Naive thymus-derived CD4-positive, alpha-beta T cell (primary cell): ENCODE results near the gene CYB5B. TPM values are rescaled to one million over a fixed set of nuclear protein-coding genes. Genes with fewer than 3 reads are reported as not detected.

Source experiments
- ATAC-seq: fragments of 150-1000 bp; cut with Tn5 transposase; 2 replicates; pipeline ENCODE4 v1.10.0; 2021; ENCODE audit warnings: mild to moderate bottlenecking, moderate library complexity
- CTCF ChIA-PET: fragments of 350-600 bp; sonication (Branson Sonifier 250); formaldehyde crosslinking; loops from one replicate; lab custom pipeline; 2021; ENCODE audit warnings: antibody characterized with exemption; lab: Charles Lee
- POLR2A ChIA-PET: fragments of 350-600 bp; sonication (Branson Sonifier 250); formaldehyde crosslinking; loops from one replicate; lab custom pipeline; 2021; ENCODE audit warnings: antibody characterized with exemption, inconsistent platforms; lab: Charles Lee
- DNase-seq, 9 donors: peaks; one replicate each; pipeline versions ENCODE4 v3.0.0 to v3.0.0-alpha.2; 2020 to 2022; ENCODE audit warnings: mixed read lengths in 1 of 9
- H3K27ac ChIP-seq: one replicate; pipeline ENCODE4 v1.7.0; 2013; ENCODE audit warnings: mild to moderate bottlenecking, low read depth, low read length, moderate library complexity
- H3K27me3 ChIP-seq, 2 donors: one replicate each; pipeline ENCODE4 v1.7.0; 2013; ENCODE audit warnings: low read length in 2 of 2, mild to moderate bottlenecking in 2 of 2, moderate library complexity in 2 of 2; ENCODE audit not compliant: control insufficient read depth in 2 of 2, insufficient read depth in 2 of 2
- H3K36me3 ChIP-seq, 3 experiments: 1 replicate in 2 of 3; 2 replicates in 1 of 3; pipeline ENCODE4 v1.7.0; 2013; ENCODE audit warnings: low read length in 3 of 3, mild to moderate bottlenecking in 3 of 3, moderate library complexity in 1 of 3; ENCODE audit not compliant: insufficient read depth in 3 of 3, control insufficient read depth in 2 of 3
- H3K4me1 ChIP-seq, 2 donors: one replicate each; pipeline ENCODE4 v1.7.0; 2013; ENCODE audit warnings: low read length in 2 of 2, mild to moderate bottlenecking in 2 of 2, moderate library complexity in 1 of 2; ENCODE audit not compliant: control insufficient read depth in 2 of 2, insufficient read depth in 2 of 2
- H3K4me3 ChIP-seq: 2 replicates; pipeline ENCODE4 v1.7.0; 2013; ENCODE audit warnings: mild to moderate bottlenecking, low read length
- H3K9me3 ChIP-seq, 3 experiments: 1 replicate in 2 of 3; 2 replicates in 1 of 3; pipeline ENCODE4 v1.7.0; 2013; ENCODE audit warnings: low read length in 3 of 3; ENCODE audit not compliant: control insufficient read depth in 2 of 3
- H3K27ac Mint-ChIP-seq, 9 donors: one replicate each; pipeline ENCODE4 v1.8.0; 2020 to 2022; ENCODE audit warnings: mixed read lengths in 9 of 9, mild to moderate bottlenecking in 8 of 9, moderate library complexity in 5 of 9, inconsistent platforms in 2 of 9
- H3K27me3 Mint-ChIP-seq, 5 donors: one replicate each; pipeline ENCODE4 v1.8.0; 2021 to 2022; ENCODE audit warnings: mixed read lengths in 5 of 5, mild to moderate bottlenecking in 1 of 5
- H3K36me3 Mint-ChIP-seq, 5 donors: one replicate each; pipeline ENCODE4 v1.8.0; 2020 to 2022; ENCODE audit warnings: mixed read lengths in 5 of 5, mild to moderate bottlenecking in 3 of 5, inconsistent platforms in 1 of 5
- H3K4me1 Mint-ChIP-seq, 7 donors: one replicate each; pipeline ENCODE4 v1.8.0; 2020 to 2022; ENCODE audit warnings: mixed read lengths in 7 of 7, mild to moderate bottlenecking in 3 of 7, inconsistent platforms in 1 of 7
- H3K4me3 Mint-ChIP-seq, 10 donors: one replicate each; pipeline ENCODE4 v1.8.0; 2020 to 2022; ENCODE audit warnings: mild to moderate bottlenecking in 10 of 10, mixed read lengths in 10 of 10, moderate library complexity in 6 of 10, inconsistent platforms in 2 of 10
- H3K9me3 Mint-ChIP-seq, 11 donors: one replicate each; pipeline ENCODE4 v1.8.0; 2020 to 2022; ENCODE audit warnings: mixed read lengths in 11 of 11, mild to moderate bottlenecking in 4 of 11, inconsistent platforms in 1 of 11, moderate library complexity in 1 of 11
- intact Hi-C, 2 donors: fragments of 100-400 bp; cut with micrococcal nuclease; formaldehyde crosslinking; loops; one replicate each; pipeline ENCODE4 v1.15.1; 2023
- polyA plus RNA-seq, 2 donors: library from polyadenylated mRNA; unstranded; fragments of 300-500 nt; fragmentation: Illumina TruSeq; gene quantifications; one replicate each; pipeline ENCODE4 v1.2.3, GENCODE V29; 2021
- total RNA-seq, 6 experiments: library from RNA in 5 of 6; stranded (reverse) in 5 of 6; gene quantifications; 1 replicate in 5 of 6; 2 replicates in 1 of 6; pipeline ENCODE4 v1.2.3 and lab custom pipeline; 2021 to 2026

The CYB5B gene
- total and polyA plus RNA-seq, 7 experiments from 2014 or later: 29.6 to 148 (median 49.2) TPM

- ATAC-seq (no peak), DNase-seq (no peak)
- CTCF ChIA-PET: no interaction called here
- POLR2A ChIA-PET: no interaction called here
- Histone ChIP-seq H3K36me3 (peaks cover 0 to 2% (median 0%) of the 10 kb centered on the region in 3 experiments), H3K9me3 (no peaks in the 10 kb centered on the region), H3K4me1 (no peaks in the 10 kb centered on the region), H3K27ac (no peak overlapping the region), H3K27me3 (no peaks in the 10 kb centered on the region), H3K4me3 (no peak overlapping the region)
- peaks cover 0 to 3% (median 0%) of the 10 kb centered on the region in 7 donors for H3K4me1 Mint-ChIP-seq
- H3K9me3 Mint-ChIP-seq: no peaks in the 10 kb centered on the region
- intact Hi-C loops: no loop called here
- H3K27ac Mint-ChIP-seq: no peak overlapping the region
- peaks cover 0 to 10% (median 4%) of the 10 kb centered on the region in 5 donors for H3K36me3 Mint-ChIP-seq
- H3K4me3 Mint-ChIP-seq: no peak overlapping the region
- H3K27me3 Mint-ChIP-seq: peaks cover 0 to 8% (median 0%) of the 10 kb centered on the region in 5 donors
Observed at GRCh38 chr16:69483611-69484010, 59.2 kb downstream of the CYB5B start.

DNA sequence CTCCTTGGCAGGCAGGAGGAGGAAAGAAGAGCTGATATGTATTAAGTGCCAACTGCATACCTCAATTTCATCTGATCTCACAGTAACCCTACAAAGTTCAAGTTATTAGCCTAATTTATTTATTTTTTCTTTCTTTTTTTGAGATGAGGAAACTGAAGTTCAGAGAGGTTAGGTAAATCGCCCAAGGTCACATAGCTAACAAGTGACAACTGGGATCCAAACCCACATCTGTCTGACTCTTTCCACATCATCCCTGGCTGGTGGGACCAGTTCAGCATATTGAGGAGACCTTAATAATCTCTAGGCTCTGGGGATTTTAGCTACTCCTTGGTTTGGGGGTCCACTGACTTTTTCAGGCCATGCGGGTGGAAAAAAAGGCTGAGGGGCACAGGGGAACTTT lies 60.9 kb downstream of the CYB5B start:
- H3K4me3 ChIP-seq: no peak overlapping the region
- H3K4me3 Mint-ChIP-seq: no peak overlapping the region
- no peak overlapping the region for H3K27ac Mint-ChIP-seq
- H3K27me3 Mint-ChIP-seq: peaks cover 0 to 8% (median 0%) of the 10 kb centered on the region in 5 donors
- no peak overlapping the region for H3K27ac ChIP-seq
- H3K4me1 Mint-ChIP-seq: peaks cover 0 to 3% (median 0%) of the 10 kb centered on the region in 7 donors
- DNase-seq: no peak
- no peaks in the 10 kb centered on the region for H3K27me3 ChIP-seq
- ATAC-seq: no peak
- no peaks in the 10 kb centered on the region for H3K9me3 Mint-ChIP-seq
- H3K4me1 ChIP-seq: no peaks in the 10 kb centered on the region
- intact Hi-C loops: no loop called here
- ChIA-PET POLR2A (interaction anchor here (0.7 kb wide), 1 partner anchor 73 kb away, joined by 4 read pairs; no protein-coding TSS in a partner anchor), CTCF (no interaction called here)
- H3K9me3 ChIP-seq: no peaks in the 10 kb centered on the region
- no peaks in the 10 kb centered on the region for H3K36me3 Mint-ChIP-seq
- peaks cover 0 to 2% (median 0%) of the 10 kb centered on the region in 3 experiments for H3K36me3 ChIP-seq

- peaks cover 0 to 8% (median 0%) of the 10 kb centered on the region in 5 donors for H3K27me3 Mint-ChIP-seq
- H3K36me3 Mint-ChIP-seq: no peaks in the 10 kb centered on the region
- H3K36me3 ChIP-seq: peaks cover 0 to 2% (median 0%) of the 10 kb centered on the region in 3 experiments
- peaks cover 0 to 3% (median 0%) of the 10 kb centered on the region in 7 donors for H3K4me1 Mint-ChIP-seq
- H3K4me1 ChIP-seq: no peaks in the 10 kb centered on the region
- H3K4me3 ChIP-seq: no peak overlapping the region
- H3K27ac ChIP-seq: no peak overlapping the region
- POLR2A ChIA-PET: interaction anchor here (0.7 kb wide), 1 partner anchor 73 kb away, joined by 4 read pairs; no protein-coding TSS in a partner anchor
- DNase-seq (no peak), ATAC-seq (no peak)
- intact Hi-C loops: no loop called here
- no peak overlapping the region for H3K27ac Mint-ChIP-seq
- no peaks in the 10 kb centered on the region for H3K9me3 Mint-ChIP-seq
- no peaks in the 10 kb centered on the region for H3K9me3 ChIP-seq
- no peak overlapping the region for H3K4me3 Mint-ChIP-seq
- CTCF ChIA-PET: no interaction called here
- H3K27me3 ChIP-seq: no peaks in the 10 kb centered on the region
Observed at GRCh38 chr16:69485816-69486215, 61.4 kb downstream of the CYB5B start.

GRCh38 chr16:69486272-69486671 lies 61.9 kb downstream of the CYB5B start:
- Histone ChIP-seq H3K27me3 (no peaks in the 10 kb centered on the region), H3K27ac (no peak overlapping the region), H3K4me1 (no peaks in the 10 kb centered on the region), H3K9me3 (no peaks in the 10 kb centered on the region), H3K36me3 (no peaks in the 10 kb centered on the region), H3K4me3 (no peak overlapping the region)
- intact Hi-C loops: no loop called here
- ATAC-seq (no peak), DNase-seq (no peak)
- H3K36me3 Mint-ChIP-seq: no peaks in the 10 kb centered on the region
- H3K4me3 Mint-ChIP-seq: no peak overlapping the region
- peaks cover 0 to 3% (median 0%) of the 10 kb centered on the region in 7 donors for H3K4me1 Mint-ChIP-seq
- H3K27ac Mint-ChIP-seq: no peak overlapping the region
- POLR2A ChIA-PET: no interaction called here
- H3K9me3 Mint-ChIP-seq: no peaks in the 10 kb centered on the region
- H3K27me3 Mint-ChIP-seq: peaks cover 0 to 8% (median 0%) of the 10 kb centered on the region in 5 donors
- CTCF ChIA-PET: no interaction called here

DNA sequence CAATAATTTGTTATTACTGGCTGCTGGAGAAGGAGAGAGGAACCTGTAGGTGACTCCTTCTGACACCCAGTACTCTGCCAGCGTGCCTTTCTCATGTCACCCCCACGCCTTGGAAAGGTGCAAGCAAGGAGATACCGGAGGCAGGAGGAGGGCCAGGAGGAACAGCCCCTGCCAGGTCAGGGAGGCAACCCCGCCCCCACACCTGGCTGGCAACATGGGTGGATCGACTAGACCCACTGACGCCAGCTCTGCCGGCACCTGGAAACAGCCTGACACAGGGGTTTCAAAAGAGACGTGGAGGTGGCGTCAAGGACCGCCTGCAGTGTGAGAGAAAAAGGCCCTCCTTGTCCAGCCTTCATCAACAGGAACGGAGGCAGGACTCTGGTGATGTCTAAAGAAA lies 62.3 kb downstream of the CYB5B start:
- no peaks in the 10 kb centered on the region for H3K4me1 ChIP-seq
- H3K27ac Mint-ChIP-seq: no peak overlapping the region
- H3K36me3 Mint-ChIP-seq: no peaks in the 10 kb centered on the region
- no peaks in the 10 kb centered on the region for H3K36me3 ChIP-seq
- no peaks in the 10 kb centered on the region for H3K9me3 Mint-ChIP-seq
- no peaks in the 10 kb centered on the region for H3K9me3 ChIP-seq
- DNase-seq: no peak
- peaks cover 0 to 1% (median 0%) of the 10 kb centered on the region in 7 donors for H3K4me1 Mint-ChIP-seq
- ChIA-PET CTCF (no interaction called here), POLR2A (no interaction called here)
- ATAC-seq: no peak
- intact Hi-C loops: no loop called here
- H3K27me3 ChIP-seq: no peaks in the 10 kb centered on the region
- H3K4me3 Mint-ChIP-seq: no peak overlapping the region
- no peak overlapping the region for H3K27ac ChIP-seq
- H3K4me3 ChIP-seq: no peak overlapping the region
- H3K27me3 Mint-ChIP-seq: peaks cover 0 to 6% (median 0%) of the 10 kb centered on the region in 5 donors

GRCh38 chr16:69490707-69491324 lies 66.4 kb downstream of the CYB5B start:
- ChIA-PET POLR2A (no interaction called here), CTCF (no interaction called here)
- H3K9me3 Mint-ChIP-seq: no peaks in the 10 kb centered on the region

DNA sequence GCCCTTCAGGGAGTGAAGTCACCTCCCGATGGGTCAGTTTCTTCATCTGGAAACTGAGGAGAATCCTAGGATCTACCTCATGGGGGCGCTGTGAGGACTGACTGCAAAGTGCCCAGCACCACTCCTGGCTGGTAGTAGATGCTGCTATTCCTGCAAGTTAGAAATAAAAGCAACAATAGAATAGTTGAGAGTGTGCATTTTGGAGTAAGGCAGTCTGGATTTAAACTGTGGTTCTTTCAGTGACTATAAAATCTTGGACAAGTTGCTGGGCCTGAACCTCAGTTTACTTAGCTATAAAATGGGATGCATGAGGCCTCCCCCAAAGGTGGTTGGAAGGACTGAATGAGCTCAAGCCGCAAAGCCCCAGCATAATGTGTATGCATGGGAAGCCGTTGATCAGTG lies 70.6 kb downstream of the CYB5B start:
- H3K36me3 ChIP-seq: no peaks in the 10 kb centered on the region
- no peak for ATAC-seq
- H3K27ac ChIP-seq: no peak overlapping the region
- H3K4me1 Mint-ChIP-seq: peaks cover 0 to 2% (median 0%) of the 10 kb centered on the region in 7 donors
- no peaks in the 10 kb centered on the region for H3K4me1 ChIP-seq
- H3K27me3 ChIP-seq: no peaks in the 10 kb centered on the region
- no peak overlapping the region for H3K27ac Mint-ChIP-seq
- H3K4me3 Mint-ChIP-seq: no peak overlapping the region
- peak in 1 of 9 donors; percentile 39 for DNase-seq
- ChIA-PET POLR2A (no interaction called here), CTCF (no interaction called here)
- H3K9me3 Mint-ChIP-seq: no peaks in the 10 kb centered on the region
- H3K9me3 ChIP-seq: no peaks in the 10 kb centered on the region
- no peak overlapping the region for H3K4me3 ChIP-seq
- H3K36me3 Mint-ChIP-seq: no peaks in the 10 kb centered on the region
- intact Hi-C loops: no loop called here
- H3K27me3 Mint-ChIP-seq: no peaks in the 10 kb centered on the region

More at GRCh38 chr16:69490707-69491324, 66.4 kb downstream of the CYB5B start:
- Histone ChIP-seq H3K9me3 (no peaks in the 10 kb centered on the region), H3K27ac (no peak overlapping the region), H3K36me3 (no peaks in the 10 kb centered on the region), H3K4me1 (no peaks in the 10 kb centered on the region), H3K27me3 (no peaks in the 10 kb centered on the region), H3K4me3 (no peak overlapping the region)
- intact Hi-C loops: no loop called here
- H3K36me3 Mint-ChIP-seq: no peaks in the 10 kb centered on the region
- no peak for DNase-seq
- H3K27ac Mint-ChIP-seq: no peak overlapping the region
- H3K4me3 Mint-ChIP-seq: no peak overlapping the region
- no peaks in the 10 kb centered on the region for H3K4me1 Mint-ChIP-seq
- H3K27me3 Mint-ChIP-seq: peaks cover 0 to 5% (median 0%) of the 10 kb centered on the region in 5 donors
- ATAC-seq: no peak
